GM21447 (cell line): Measurements from ENCODE around the gene CRCP.
"Not testable (repeated sequence)": the region's sequence is repeated elsewhere in the genome, so short reads cannot be mapped to it uniquely, and the experiment has no call there.

ENCODE experiments used
- ATAC-seq: cut with Tn5 transposase; IDR thresholded peaks from one replicate; pipeline ENCODE4 v1.9.1; 2021; ENCODE audit not compliant: unreplicated experiment

Gene CRCP

GRCh38 chr7:66152371-66153191 is 37.9 kb downstream of the CRCP start:
- no peak for ATAC-seq

GRCh38 chr7:66153691-66154090 is 39.0 kb downstream of the CRCP start:
- no peak for ATAC-seq

GRCh38 chr7:66156035-66156434 is 41.4 kb downstream of the CRCP start:
- ATAC-seq: not testable (repeated sequence)

- ATAC-seq: no peak
Observed at GRCh38 chr7:66157060-66157459, 42.4 kb downstream of the CRCP start.

GRCh38 chr7:66162622-66163021 is 48.0 kb downstream of the CRCP start:
- no peak for ATAC-seq

GRCh38 chr7:66163186-66163610 is 48.6 kb downstream of the CRCP start:
- ATAC-seq: no peak

- no peak for ATAC-seq
Observed at GRCh38 chr7:66164356-66164755, 49.7 kb downstream of the CRCP start.

GRCh38 chr7:66167773-66168387 is 53.2 kb downstream of the CRCP start:
- ATAC-seq: no peak

- ATAC-seq: no peak
Observed at GRCh38 chr7:66169616-66170015, 55.0 kb downstream of the CRCP start.

GRCh38 chr7:66170309-66171231 is 55.9 kb downstream of the CRCP start:
- no peak for ATAC-seq

GRCh38 chr7:66172536-66173401 is 58.1 kb downstream of the CRCP start:
- ATAC-seq: not testable (repeated sequence)

- ATAC-seq: no peak
Observed at GRCh38 chr7:66173856-66174255, 59.2 kb downstream of the CRCP start.

GRCh38 chr7:66175006-66175405 is 60.4 kb downstream of the CRCP start:
- not testable (repeated sequence) for ATAC-seq

GRCh38 chr7:66176914-66177313 is 62.3 kb downstream of the CRCP start:
- ATAC-seq: no peak

GRCh38 chr7:66178258-66178657 is 63.6 kb downstream of the CRCP start:
- no peak for ATAC-seq

GRCh38 chr7:66181329-66181728 is 66.7 kb downstream of the CRCP start:
- ATAC-seq: no peak

- no peak for ATAC-seq
Observed at GRCh38 chr7:66181845-66182244, 67.2 kb downstream of the CRCP start.

GRCh38 chr7:66182920-66183319 is 68.3 kb downstream of the CRCP start:
- no peak for ATAC-seq

- no peak for ATAC-seq
Observed at GRCh38 chr7:66183700-66184099, 69.1 kb downstream of the CRCP start.

- ATAC-seq: no peak
Observed at GRCh38 chr7:66185680-66186187, 71.1 kb downstream of the CRCP start.
